Measurements from ENCODE around the gene HTR4. TPM values are rescaled to one million over a fixed set of nuclear protein-coding genes. Genes with fewer than 3 reads are reported as not detected.

HTR4 gene
- total and polyA plus RNA-seq, 2 donors (not counting 1 experiment from before 2014, with no cell fraction given) = not detected

DNA sequence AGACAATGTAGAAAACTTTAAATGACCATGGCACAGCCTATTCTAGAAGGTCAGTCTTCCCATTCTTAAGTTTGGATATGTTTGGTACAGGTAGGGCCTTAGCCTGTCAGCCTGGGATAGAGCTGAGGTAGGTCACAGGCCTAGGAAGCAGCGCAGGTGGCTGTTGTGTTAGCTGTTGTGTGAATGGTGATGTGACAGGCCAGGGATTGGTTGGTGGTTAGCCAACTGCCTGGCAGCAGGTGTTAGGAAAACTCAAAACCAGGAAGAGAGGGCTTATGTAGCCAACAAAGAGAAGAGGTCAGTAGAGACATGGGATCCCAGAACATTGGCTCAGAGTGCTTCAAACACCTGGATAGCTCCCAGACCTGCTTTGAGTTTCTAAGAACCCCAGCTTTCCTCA, 186.4 kb downstream of the HTR4 start:
- TF ChIP-seq, protein P1, sequence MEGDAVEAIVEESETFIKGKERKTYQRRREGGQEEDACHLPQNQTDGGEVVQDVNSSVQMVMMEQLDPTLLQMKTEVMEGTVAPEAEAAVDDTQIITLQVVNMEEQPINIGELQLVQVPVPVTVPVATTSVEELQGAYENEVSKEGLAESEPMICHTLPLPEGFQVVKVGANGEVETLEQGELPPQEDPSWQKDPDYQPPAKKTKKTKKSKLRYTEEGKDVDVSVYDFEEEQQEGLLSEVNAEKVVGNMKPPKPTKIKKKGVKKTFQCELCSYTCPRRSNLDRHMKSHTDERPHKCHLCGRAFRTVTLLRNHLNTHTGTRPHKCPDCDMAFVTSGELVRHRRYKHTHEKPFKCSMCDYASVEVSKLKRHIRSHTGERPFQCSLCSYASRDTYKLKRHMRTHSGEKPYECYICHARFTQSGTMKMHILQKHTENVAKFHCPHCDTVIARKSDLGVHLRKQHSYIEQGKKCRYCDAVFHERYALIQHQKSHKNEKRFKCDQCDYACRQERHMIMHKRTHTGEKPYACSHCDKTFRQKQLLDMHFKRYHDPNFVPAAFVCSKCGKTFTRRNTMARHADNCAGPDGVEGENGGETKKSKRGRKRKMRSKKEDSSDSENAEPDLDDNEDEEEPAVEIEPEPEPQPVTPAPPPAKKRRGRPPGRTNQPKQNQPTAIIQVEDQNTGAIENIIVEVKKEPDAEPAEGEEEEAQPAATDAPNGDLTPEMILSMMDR (conservative IDR thresholded peaks at IDR 0.05 in 1 of 2, IDR thresholded peaks at IDR 0.05 in 1 of 2; ENCODE audit: low read depth in 1 of 2, low read length in 2 of 2) = no peak
- TF ChIP-seq EZH2 (IDR thresholded peaks at IDR 0.05; ENCODE audit: low read length, missing control alignments) = no peak
- H3K4me3 ChIP-seq (replicated peaks in 1 of 4; ENCODE audit: control extremely low read depth in 1 of 4, insufficient read depth in 1 of 4, low read depth in 3 of 4, low read length in 4 of 4) = no peak overlapping the region
- H3K4me2 ChIP-seq (ENCODE audit: extremely low read depth, insufficient read depth, low read length) = no peak overlapping the region
- no peaks in the 10 kb centered on the region for H3K4me1 ChIP-seq (ENCODE audit: control insufficient read depth, extremely low read depth, insufficient read depth, low read length)
- H3K27ac ChIP-seq (ENCODE audit: insufficient read depth, low read length) = no peak overlapping the region
- H3K79me2 ChIP-seq (ENCODE audit: control insufficient read depth, insufficient read depth, low read length) = no peaks in the 10 kb centered on the region
- H3K9me3 ChIP-seq (ENCODE audit: control insufficient read depth, insufficient read depth, low read depth, low read length) = no peaks in the 10 kb centered on the region
- no peak overlapping the region for H3K9ac ChIP-seq (ENCODE audit: insufficient read depth, low read length)
- no peak overlapping the region for H2AFZ ChIP-seq (ENCODE audit: low read length)
- no peaks in the 10 kb centered on the region for H3K27me3 ChIP-seq (ENCODE audit: control insufficient read depth, insufficient read depth, low read length)
- no peaks in the 10 kb centered on the region for H3K36me3 ChIP-seq (ENCODE audit: control insufficient read depth, insufficient read depth, low read length)
- H4K20me1 ChIP-seq (ENCODE audit: control insufficient read depth, extremely low read depth, insufficient read depth, low read length) = no peaks in the 10 kb centered on the region
- no peak for DNase-seq (ENCODE audit: low read depth in 2 of 2)

DNA sequence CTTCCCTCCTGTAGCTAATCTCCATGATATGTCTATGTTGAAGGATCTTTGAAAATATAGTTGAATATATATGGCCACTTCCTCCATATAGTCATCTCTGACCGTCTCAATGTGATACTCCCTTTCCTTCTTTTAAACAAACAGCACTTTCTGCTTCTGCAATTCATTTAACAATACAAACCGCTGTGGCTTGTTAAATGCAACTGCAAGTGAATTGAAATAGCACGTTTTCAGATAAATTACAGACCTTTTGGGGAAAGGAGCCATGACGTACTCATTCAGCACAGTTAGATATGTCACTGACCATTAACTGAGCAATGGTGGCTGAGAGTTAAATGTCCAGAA, 188.1 kb downstream of the HTR4 start:
- Histone ChIP-seq H3K79me2 (ENCODE audit: control insufficient read depth, insufficient read depth, low read length) (no peaks in the 10 kb centered on the region), H2AFZ (ENCODE audit: low read length) (no peak overlapping the region), H3K9ac (ENCODE audit: insufficient read depth, low read length) (no peak overlapping the region), H3K27ac (ENCODE audit: insufficient read depth, low read length) (no peak overlapping the region), H3K9me3 (ENCODE audit: control insufficient read depth, insufficient read depth, low read depth, low read length) (no peaks in the 10 kb centered on the region), H4K20me1 (ENCODE audit: control insufficient read depth, extremely low read depth, insufficient read depth, low read length) (no peaks in the 10 kb centered on the region), H3K27me3 (ENCODE audit: control insufficient read depth, insufficient read depth, low read length) (no peaks in the 10 kb centered on the region), H3K4me1 (ENCODE audit: control insufficient read depth, extremely low read depth, insufficient read depth, low read length) (no peaks in the 10 kb centered on the region), H3K36me3 (ENCODE audit: control insufficient read depth, insufficient read depth, low read length) (no peaks in the 10 kb centered on the region), H3K4me3 (replicated peaks in 1 of 4; ENCODE audit: control extremely low read depth in 1 of 4, insufficient read depth in 1 of 4, low read depth in 3 of 4, low read length in 4 of 4) (no peak overlapping the region), H3K4me2 (ENCODE audit: extremely low read depth, insufficient read depth, low read length) (no peak overlapping the region)
- DNase-seq (ENCODE audit: low read depth in 2 of 2) = no peak
- TF ChIP-seq, protein P1 (conservative IDR thresholded peaks at IDR 0.05 in 1 of 2, IDR thresholded peaks at IDR 0.05 in 1 of 2; ENCODE audit: low read depth in 1 of 2, low read length in 2 of 2) = no peak
- TF ChIP-seq EZH2 (IDR thresholded peaks at IDR 0.05; ENCODE audit: low read length, missing control alignments) = no peak

DNA sequence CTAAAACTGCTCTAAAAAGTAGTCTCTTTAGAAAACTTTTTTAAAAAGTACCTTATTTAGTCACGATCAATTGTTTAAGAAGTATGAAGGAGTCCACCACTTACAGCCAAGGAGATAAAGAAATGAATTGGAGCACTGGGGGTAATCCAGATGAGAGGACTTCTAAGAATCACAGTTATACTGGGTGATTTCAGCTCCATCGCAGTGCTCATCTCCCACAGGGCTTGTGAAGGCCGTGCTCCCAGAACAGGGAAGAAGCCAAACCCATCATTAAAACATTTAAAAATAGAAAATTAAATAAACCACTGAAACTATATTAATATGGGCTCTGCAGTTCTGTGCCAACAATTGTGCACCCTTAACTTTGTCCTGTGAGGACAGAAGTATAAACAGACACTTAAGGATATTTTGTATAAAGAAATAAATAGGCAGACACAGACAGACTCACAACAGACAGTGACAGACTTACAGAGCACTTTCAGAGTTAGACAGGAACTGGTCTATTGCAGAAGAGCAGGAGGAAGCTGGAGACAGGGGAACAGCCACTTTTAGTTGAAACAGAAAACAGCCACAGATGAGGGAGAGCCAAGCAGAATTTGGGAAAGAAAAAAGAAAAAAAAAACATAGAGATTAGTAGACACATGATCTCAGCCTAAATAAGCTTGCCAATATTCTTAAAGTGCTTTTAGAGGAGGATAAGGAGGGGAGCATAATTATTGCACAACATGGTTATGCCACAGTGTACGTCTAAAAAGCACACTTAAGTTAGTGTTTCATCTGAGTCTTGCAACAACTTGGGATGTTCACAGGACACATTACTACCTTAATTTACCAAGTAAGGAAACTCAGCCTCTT, 188.7 kb downstream of the HTR4 start:
- H3K4me1 ChIP-seq (ENCODE audit: control insufficient read depth, extremely low read depth, insufficient read depth, low read length) = no peaks in the 10 kb centered on the region
- TF ChIP-seq, protein P1 (conservative IDR thresholded peaks at IDR 0.05 in 1 of 2, IDR thresholded peaks at IDR 0.05 in 1 of 2; ENCODE audit: low read depth in 1 of 2, low read length in 2 of 2) = no peak
- TF ChIP-seq EZH2 (IDR thresholded peaks at IDR 0.05; ENCODE audit: low read length, missing control alignments) = no peak
- no peaks in the 10 kb centered on the region for H3K36me3 ChIP-seq (ENCODE audit: control insufficient read depth, insufficient read depth, low read length)
- no peaks in the 10 kb centered on the region for H4K20me1 ChIP-seq (ENCODE audit: control insufficient read depth, extremely low read depth, insufficient read depth, low read length)
- no peaks in the 10 kb centered on the region for H3K79me2 ChIP-seq (ENCODE audit: control insufficient read depth, insufficient read depth, low read length)
- H3K27ac ChIP-seq (ENCODE audit: insufficient read depth, low read length) = no peak overlapping the region
- no peaks in the 10 kb centered on the region for H3K9me3 ChIP-seq (ENCODE audit: control insufficient read depth, insufficient read depth, low read depth, low read length)
- H3K27me3 ChIP-seq (ENCODE audit: control insufficient read depth, insufficient read depth, low read length) = no peaks in the 10 kb centered on the region
- H3K9ac ChIP-seq (ENCODE audit: insufficient read depth, low read length) = no peak overlapping the region
- no peak overlapping the region for H2AFZ ChIP-seq (ENCODE audit: low read length)
- H3K4me2 ChIP-seq (ENCODE audit: extremely low read depth, insufficient read depth, low read length) = no peak overlapping the region
- no peak overlapping the region for H3K4me3 ChIP-seq (replicated peaks in 1 of 4; ENCODE audit: control extremely low read depth in 1 of 4, insufficient read depth in 1 of 4, low read depth in 3 of 4, low read length in 4 of 4)
- DNase-seq (ENCODE audit: low read depth in 2 of 2) = no peak
